IPS DF 6.9 (cell line): ENCODE data around the gene RECQL5.

Source experiments
- DNase-seq: peaks from one replicate; pipeline ENCODE4 v3.0.0-alpha.2; 2013; ENCODE audit warnings: low read depth, low spot score
- H3K27ac ChIP-seq: one replicate; pipeline ENCODE4 v1.5.1; 2013; ENCODE audit warnings: low read length, control low read depth
- H3K27me3 ChIP-seq: 2 replicates; pipeline ENCODE4 v1.6.1; 2013; ENCODE audit warnings: mild to moderate bottlenecking, low read length; ENCODE audit not compliant: control insufficient read depth, insufficient read depth
- H3K36me3 ChIP-seq: 2 replicates; pipeline ENCODE4 v1.6.1; 2013; ENCODE audit warnings: low read length; ENCODE audit not compliant: control insufficient read depth, insufficient read depth
- H3K4me1 ChIP-seq: 2 replicates; pipeline ENCODE4 v1.6.1; 2013; ENCODE audit warnings: low read length; ENCODE audit not compliant: control insufficient read depth, insufficient read depth
- H3K4me3 ChIP-seq: 2 replicates; pipeline ENCODE4 v1.5.1; 2013; ENCODE audit warnings: mild to moderate bottlenecking, low read length
- H3K9me3 ChIP-seq: 2 replicates; pipeline ENCODE4 v1.6.1; 2013; ENCODE audit warnings: low read length, inconsistent platforms; ENCODE audit not compliant: control insufficient read depth, insufficient read depth
- WGBS: extraction: QIAGEN DNeasy Blood & Tissue Kit; methylation state at CpG from one replicate; pipeline ENCODE4 v1.1.7; 2013; ENCODE audit warnings: mixed read lengths, missing lambda C conversion rate; ENCODE audit not compliant: insufficient read length, insufficient coverage; 5-methylcytosine and 5-hydroxymethylcytosine counted together

RECQL5 gene

GRCh38 chr17:75650874-75651273 is 16.1 kb downstream of the RECQL5 start:
- 0 out of 2 replicates have a peak, but pooled peaks cover 1% of the 10 kb centered on the region for H3K4me1 ChIP-seq
- no peaks in the 10 kb centered on the region for H3K9me3 ChIP-seq
- WGBS = no CpG with 5 or more reads among the region's 7 CpGs
- H3K27ac ChIP-seq = no peak overlapping the region
- no peaks in the 10 kb centered on the region for H3K27me3 ChIP-seq
- no peak overlapping the region for H3K4me3 ChIP-seq
- H3K36me3 ChIP-seq = peaks cover 12% of the 10 kb centered on the region
- no peak for DNase-seq

DNA sequence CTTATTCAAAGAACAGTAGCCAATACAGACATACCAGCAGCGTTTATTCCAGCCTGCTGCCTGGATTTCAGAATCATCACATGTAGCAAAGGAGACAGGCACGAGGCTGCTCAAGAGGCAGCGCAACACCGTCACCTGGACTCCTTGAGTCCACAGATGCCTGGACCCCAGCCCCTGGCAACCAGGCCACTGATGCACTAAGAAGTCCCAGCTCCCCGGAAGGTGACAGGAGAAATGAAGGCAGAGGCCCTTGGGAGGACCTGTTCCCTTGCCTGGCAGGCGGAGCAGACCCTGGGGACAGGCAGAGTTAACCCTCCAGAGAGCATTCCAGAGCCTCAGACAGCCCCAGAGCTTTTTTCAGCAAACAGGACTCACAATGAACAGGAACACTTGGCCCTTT is 17.3 kb downstream of the RECQL5 start:
- Histone ChIP-seq H3K4me3 (no peak overlapping the region), H3K36me3 (peaks cover 12% of the 10 kb centered on the region), H3K27me3 (no peaks in the 10 kb centered on the region), H3K27ac (no peak overlapping the region), H3K9me3 (no peaks in the 10 kb centered on the region), H3K4me1 (0 out of 2 replicates have a peak, but pooled peaks cover 1% of the 10 kb centered on the region)
- WGBS = no CpG with 5 or more reads among the region's 6 CpGs
- DNase-seq = no peak

DNA sequence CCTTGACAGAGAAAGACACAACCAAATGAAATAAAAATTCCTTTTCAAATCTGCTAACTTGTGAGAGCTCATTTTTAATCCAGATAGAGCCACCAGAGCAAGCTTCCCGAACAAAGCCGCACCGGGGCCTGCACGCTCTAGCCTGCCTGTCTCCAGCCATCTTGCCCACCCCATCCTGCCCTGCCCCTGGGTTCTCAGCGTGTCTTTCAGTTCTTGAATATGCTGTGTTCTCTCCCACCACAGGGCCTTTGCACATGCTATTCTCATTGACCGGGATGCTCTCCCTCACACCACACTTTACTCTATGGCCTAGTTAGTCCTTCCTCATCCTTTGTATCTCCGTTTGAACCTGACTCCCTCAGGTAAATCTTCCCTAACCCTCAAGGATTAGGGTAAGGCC is 19.0 kb downstream of the RECQL5 start:
- H3K36me3 ChIP-seq = peaks cover 12% of the 10 kb centered on the region
- no CpG with 5 or more reads among the region's 7 CpGs for WGBS
- H3K9me3 ChIP-seq = no peaks in the 10 kb centered on the region

DNA sequence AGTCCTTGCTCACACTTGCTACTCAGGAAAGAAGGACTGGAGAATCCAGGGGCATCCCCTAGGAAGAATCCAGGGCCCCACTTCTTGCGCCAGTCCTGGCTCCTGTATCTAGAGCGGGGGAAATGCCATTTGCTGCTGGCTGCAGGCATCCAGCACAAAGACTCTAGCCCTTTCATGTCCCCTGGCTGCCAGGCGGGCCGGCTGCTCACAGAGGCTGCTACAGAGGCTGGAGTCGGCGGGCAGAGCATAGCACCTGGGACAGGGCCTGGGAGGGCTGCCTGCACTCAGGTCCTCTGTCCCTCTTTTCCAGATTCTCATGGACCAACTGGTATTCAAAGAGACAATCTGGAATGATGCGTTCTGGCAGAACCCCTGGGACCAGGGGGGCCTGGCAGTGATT is 19.9 kb downstream of the RECQL5 start:
- no peaks in the 10 kb centered on the region for H3K27me3 ChIP-seq
- no CpG with 5 or more reads among the region's 7 CpGs for WGBS
- no peak overlapping the region for H3K4me3 ChIP-seq
- H3K4me1 ChIP-seq = peaks cover 11% of the 10 kb centered on the region; the same call in 1 of the 2 replicates
- H3K36me3 ChIP-seq = peaks cover 9% of the 10 kb centered on the region
- no peak overlapping the region for H3K27ac ChIP-seq
- DNase-seq = no peak
- H3K9me3 ChIP-seq = no peaks in the 10 kb centered on the region

More for the DNA sequence above, 19.0 kb downstream of the RECQL5 start:
- H3K4me1 ChIP-seq = peaks cover 8% of the 10 kb centered on the region; the same call in 1 of the 2 replicates
- no peak for DNase-seq
- no peak overlapping the region for H3K4me3 ChIP-seq
- H3K27me3 ChIP-seq = no peaks in the 10 kb centered on the region
- H3K27ac ChIP-seq = no peak overlapping the region

DNA sequence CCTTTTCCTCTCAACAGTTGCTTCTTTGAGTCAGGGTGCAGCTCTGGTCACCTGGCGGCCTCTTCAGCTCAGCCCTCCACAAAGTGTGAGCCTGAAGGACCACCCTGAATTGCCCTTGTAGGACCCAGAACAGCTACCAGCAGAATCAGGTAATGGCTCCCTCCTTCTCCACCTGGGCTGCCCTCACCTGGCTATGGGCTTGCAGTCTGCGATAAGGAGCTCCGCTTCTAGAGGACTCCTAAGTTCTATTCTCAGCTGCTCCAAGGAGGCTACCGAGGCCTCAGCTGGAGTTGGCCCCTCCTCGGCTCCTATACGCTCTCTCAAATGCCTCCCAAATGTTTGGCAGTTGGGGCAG is 20.3 kb downstream of the RECQL5 start:
- Histone ChIP-seq H3K36me3 (peaks cover 9% of the 10 kb centered on the region), H3K4me1 (peaks cover 11% of the 10 kb centered on the region; the same call in 1 of the 2 replicates), H3K4me3 (no peak overlapping the region), H3K27me3 (no peaks in the 10 kb centered on the region), H3K27ac (no peak overlapping the region), H3K9me3 (no peaks in the 10 kb centered on the region)
- no CpG with 5 or more reads among the region's 6 CpGs for WGBS
- no peak for DNase-seq

- H3K4me1 ChIP-seq = peaks cover 11% of the 10 kb centered on the region; the same call in 1 of the 2 replicates
- no peaks in the 10 kb centered on the region for H3K9me3 ChIP-seq
- H3K27me3 ChIP-seq = no peaks in the 10 kb centered on the region
- no peak for DNase-seq
- H3K36me3 ChIP-seq = peaks cover 9% of the 10 kb centered on the region
- no CpG with 5 or more reads among the region's 17 CpGs for WGBS
- H3K4me3 ChIP-seq = no peak overlapping the region
- H3K27ac ChIP-seq = no peak overlapping the region
Measured at GRCh38 chr17:75645889-75646637, 20.9 kb downstream of the RECQL5 start.

DNA sequence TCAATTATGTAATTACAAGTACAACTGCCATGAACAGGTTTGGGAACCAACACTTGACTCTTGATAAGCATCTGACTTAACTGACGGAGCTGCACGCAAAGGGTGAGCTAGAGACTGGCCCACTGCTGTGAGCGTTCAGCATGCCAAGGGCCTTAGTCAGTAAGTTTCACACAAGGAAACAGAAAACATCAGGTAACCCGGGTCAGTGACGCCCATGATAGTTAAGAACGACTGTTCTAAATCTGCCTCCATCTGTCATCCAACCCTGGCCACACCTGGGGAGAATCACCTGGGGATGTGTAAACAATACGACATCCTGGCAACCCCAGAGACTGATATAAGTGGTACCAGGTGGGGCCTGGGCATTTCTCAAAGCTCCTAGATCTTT is 21.5 kb downstream of the RECQL5 start:
- Histone ChIP-seq H3K36me3 (peaks cover 3% of the 10 kb centered on the region), H3K9me3 (no peaks in the 10 kb centered on the region), H3K4me3 (no peak overlapping the region), H3K4me1 (peaks cover 11% of the 10 kb centered on the region; the same call in 1 of the 2 replicates), H3K27ac (no peak overlapping the region), H3K27me3 (no peaks in the 10 kb centered on the region)
- no peak for DNase-seq
- no CpG with 5 or more reads among the region's 7 CpGs for WGBS

DNA sequence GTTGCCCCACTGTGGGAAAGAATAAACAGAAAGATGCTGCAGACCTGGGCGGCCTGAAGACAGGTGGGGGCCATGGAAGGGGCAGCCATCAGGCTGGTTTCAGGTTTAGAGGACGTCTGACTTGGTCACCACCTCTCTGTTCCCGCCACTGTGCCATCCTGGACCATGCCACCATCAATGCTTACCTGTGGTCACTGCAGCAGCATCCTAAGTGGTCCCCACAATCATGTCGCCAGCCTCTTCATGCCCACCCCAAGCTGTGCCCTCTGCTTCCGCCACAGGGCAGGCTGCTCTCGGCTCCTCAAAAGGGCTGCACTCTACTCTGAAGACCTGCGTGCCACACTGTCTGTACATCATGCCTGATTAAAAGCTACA is 23.3 kb downstream of the RECQL5 start:
- Histone ChIP-seq H3K4me3 (no peak overlapping the region), H3K9me3 (no peaks in the 10 kb centered on the region), H3K4me1 (peaks cover 11% of the 10 kb centered on the region; the same call in 1 of the 2 replicates), H3K36me3 (peaks cover 4% of the 10 kb centered on the region; the same call in 1 of the 2 replicates), H3K27me3 (no peaks in the 10 kb centered on the region), H3K27ac (no peak overlapping the region)
- no peak for DNase-seq
- WGBS = no CpG with 5 or more reads among the region's 7 CpGs

- Histone ChIP-seq H3K36me3 (peaks cover 4% of the 10 kb centered on the region; the same call in 1 of the 2 replicates), H3K4me3 (no peak overlapping the region), H3K27ac (no peak overlapping the region), H3K27me3 (no peaks in the 10 kb centered on the region), H3K9me3 (no peaks in the 10 kb centered on the region), H3K4me1 (peaks cover 11% of the 10 kb centered on the region; the same call in 1 of the 2 replicates)
- DNase-seq = no peak
- 100% methylated on average over 1 of the region's 17 CpGs for WGBS
Measured at GRCh38 chr17:75642784-75643642, 23.9 kb downstream of the RECQL5 start.

DNA sequence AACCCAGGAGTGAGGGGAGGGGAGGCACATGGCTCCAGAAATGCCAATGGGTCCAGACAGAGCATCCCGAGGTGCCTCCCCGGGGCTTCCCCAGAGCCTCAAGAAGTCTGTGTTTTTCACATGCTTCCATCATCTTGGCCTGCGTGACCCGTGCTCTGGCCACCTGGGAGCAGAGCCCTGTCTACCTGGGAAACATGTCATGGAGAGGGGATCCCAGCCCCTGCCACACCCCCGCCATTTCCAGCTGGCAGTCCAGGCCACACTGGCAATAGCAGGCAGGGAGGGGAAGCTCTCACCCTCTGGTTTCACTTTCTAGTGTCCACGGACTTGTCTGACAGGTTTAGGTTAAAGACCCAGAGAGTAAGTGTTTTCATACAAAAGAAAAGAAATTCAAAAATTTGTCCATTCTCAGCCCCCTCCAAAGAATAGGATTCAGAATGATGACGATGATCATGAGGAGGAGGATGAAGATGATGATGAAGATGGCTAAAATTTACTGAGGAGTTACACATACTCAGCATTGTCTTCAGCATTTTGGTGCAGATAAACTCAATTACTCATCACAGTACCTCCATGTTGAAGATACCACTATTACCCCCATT is 24.7 kb downstream of the RECQL5 start:
- no peak overlapping the region for H3K4me3 ChIP-seq
- no peaks in the 10 kb centered on the region for H3K9me3 ChIP-seq
- peaks cover 2% of the 10 kb centered on the region; the same call in 1 of the 2 replicates for H3K36me3 ChIP-seq
- H3K27ac ChIP-seq = no peak overlapping the region
- WGBS = no CpG with 5 or more reads among the region's 7 CpGs
- DNase-seq = no peak
- no peaks in the 10 kb centered on the region for H3K27me3 ChIP-seq
- H3K4me1 ChIP-seq = peaks cover 11% of the 10 kb centered on the region; the same call in 1 of the 2 replicates
